Left lung (tissue), 10 donors: ENCODE results near the gene NINL. TPM values are rescaled to one million over a fixed set of nuclear protein-coding genes. Genes with fewer than 3 reads are reported as not detected.
A peak's percentile ranks its signal among the peaks of the same experiment; 100 is the strongest.

Experiments used
- ATAC-seq: fragments of 200-7000 bp; cut with Tn5 transposase; one replicate; pipeline ENCODE4 v1.9.1; 2020; ENCODE audit warnings: moderate library complexity
- DNase-seq, 4 donors: peaks; one replicate each; pipeline ENCODE4 v3.0.0-alpha.2; 2013 to 2020
- H3K27ac ChIP-seq, 2 donors: fragments of 200-600 bp; sonication (generic) in 1 of 2; one replicate each; pipeline versions ENCODE4 v1.5.0 to v1.8.0; 2020 to 2021
- H3K27me3 ChIP-seq, 2 donors: fragments of 200-600 bp; sonication (generic) in 1 of 2; one replicate each; pipeline versions ENCODE4 v1.5.0 to v1.8.0; 2020 to 2021
- H3K36me3 ChIP-seq, 2 donors: fragments of 200-600 bp; sonication (generic) in 1 of 2; one replicate each; pipeline versions ENCODE4 v1.5.0 to v1.8.0; 2020 to 2021
- H3K4me1 ChIP-seq, 2 donors: fragments of 200-600 bp; one replicate each; pipeline ENCODE4 v1.8.0; 2021
- H3K4me3 ChIP-seq, 2 donors: fragments of 200-600 bp; sonication (generic) in 1 of 2; one replicate each; pipeline versions ENCODE4 v1.5.0 to v1.8.0; 2020 to 2021; ENCODE audit warnings: mild to moderate bottlenecking in 1 of 2
- H3K9me3 ChIP-seq, 2 donors: fragments of 200-600 bp; sonication (generic) in 1 of 2; one replicate each; pipeline versions ENCODE4 v1.5.0 to v1.8.0; 2020 to 2021
- CTCF ChIP-seq, 2 donors: fragments of 200-600 bp; sonication (generic) in 1 of 2; IDR thresholded peaks; one replicate each; pipeline versions ENCODE4 v1.5.0 to v1.8.0; 2021; ENCODE audit warnings: antibody characterized with exemption in 2 of 2
- intact Hi-C, 2 donors: fragments of 100-400 bp; cut with DNase I; formaldehyde crosslinking; loops; one replicate each; pipeline versions ENCODE4 v1.11.2 to v1.14.2; 2022
- polyA plus RNA-seq, 6 donors: library from polyadenylated mRNA; unstranded; fragments of 120-200 nt; gene quantifications; one replicate each; pipeline ENCODE4 v1.2.1, GENCODE V29; 2013; ENCODE audit not compliant: insufficient read length in 6 of 6
- total RNA-seq, 2 donors: library from RNA; stranded (reverse); fragmentation: NEBNext Ultra II Directional; extraction: Animal tissue kit (Norgen Biotek cat#: 25700); gene quantifications; one replicate each; pipeline ENCODE4 v1.2.1, GENCODE V29; 2021
- donor health status: DM: no; HTN: yes; CAD: no.
- donor health status: DM: no; HTN: no; CAD: no.

Gene NINL
- total and polyA plus RNA-seq, 8 donors: 9.6 to 78.8 (median 67.8) TPM

GRCh38 chr20:25459916-25460535 lies 125.3 kb downstream of the NINL start:
- no peak overlapping the region for H3K27ac ChIP-seq
- H3K27me3 ChIP-seq: no peaks in the 10 kb centered on the region
- no peaks in the 10 kb centered on the region for H3K4me1 ChIP-seq
- H3K4me3 ChIP-seq: no peak overlapping the region
- ATAC-seq (no peak), DNase-seq (peak in 1 of 4 donors; percentile 26)
- H3K9me3 ChIP-seq: no peaks in the 10 kb centered on the region
- H3K36me3 ChIP-seq: no peaks in the 10 kb centered on the region
- intact Hi-C loops: no loop called here
- TF ChIP-seq CTCF (IDR thresholded peaks at IDR 0.05): no peak

GRCh38 chr20:25459111-25459830 lies 126.1 kb downstream of the NINL start:
- intact Hi-C loops: no loop called here
- H3K27ac ChIP-seq: no peak overlapping the region
- peak in 1 of 4 donors; percentile 23 for DNase-seq
- no peak for ATAC-seq
- H3K36me3 ChIP-seq: peaks cover 0 to 1% of the 10 kb centered on the region in 2 donors
- H3K4me1 ChIP-seq: no peaks in the 10 kb centered on the region
- TF ChIP-seq CTCF (IDR thresholded peaks at IDR 0.05): no peak
- H3K4me3 ChIP-seq: no peak overlapping the region
- H3K27me3 ChIP-seq: no peaks in the 10 kb centered on the region
- no peaks in the 10 kb centered on the region for H3K9me3 ChIP-seq

- no peak for TF ChIP-seq CTCF (IDR thresholded peaks at IDR 0.05)
- intact Hi-C loops: no loop called here
Measured at GRCh38 chr20:25457886-25458680, 127.2 kb downstream of the NINL start.

GRCh38 chr20:25454153-25454900 lies 131.0 kb downstream of the NINL start:
- DNase-seq: peak in 1 of 4 donors; percentile 22

More at GRCh38 chr20:25457886-25458680, 127.2 kb downstream of the NINL start:
- H3K36me3 ChIP-seq: peaks cover 0 to 11% of the 10 kb centered on the region in 2 donors
- no peak overlapping the region for H3K27ac ChIP-seq
- no peaks in the 10 kb centered on the region for H3K4me1 ChIP-seq
- H3K27me3 ChIP-seq: no peaks in the 10 kb centered on the region
- no peak overlapping the region for H3K4me3 ChIP-seq
- DNase-seq (peak in 1 of 4 donors; percentile 28), ATAC-seq (no peak)
- H3K9me3 ChIP-seq: no peaks in the 10 kb centered on the region

More at GRCh38 chr20:25454153-25454900, 131.0 kb downstream of the NINL start:
- Histone ChIP-seq H3K36me3 (peaks cover 0 to 15% of the 10 kb centered on the region in 2 donors), H3K4me1 (no peaks in the 10 kb centered on the region), H3K4me3 (no peak overlapping the region), H3K27me3 (no peaks in the 10 kb centered on the region), H3K9me3 (no peaks in the 10 kb centered on the region), H3K27ac (no peak overlapping the region)
- no peak for TF ChIP-seq CTCF (IDR thresholded peaks at IDR 0.05)
- intact Hi-C loops: no loop called here
- no peak for ATAC-seq
